ENCODE data around the gene FAM222A.

FAM222A gene

DNA sequence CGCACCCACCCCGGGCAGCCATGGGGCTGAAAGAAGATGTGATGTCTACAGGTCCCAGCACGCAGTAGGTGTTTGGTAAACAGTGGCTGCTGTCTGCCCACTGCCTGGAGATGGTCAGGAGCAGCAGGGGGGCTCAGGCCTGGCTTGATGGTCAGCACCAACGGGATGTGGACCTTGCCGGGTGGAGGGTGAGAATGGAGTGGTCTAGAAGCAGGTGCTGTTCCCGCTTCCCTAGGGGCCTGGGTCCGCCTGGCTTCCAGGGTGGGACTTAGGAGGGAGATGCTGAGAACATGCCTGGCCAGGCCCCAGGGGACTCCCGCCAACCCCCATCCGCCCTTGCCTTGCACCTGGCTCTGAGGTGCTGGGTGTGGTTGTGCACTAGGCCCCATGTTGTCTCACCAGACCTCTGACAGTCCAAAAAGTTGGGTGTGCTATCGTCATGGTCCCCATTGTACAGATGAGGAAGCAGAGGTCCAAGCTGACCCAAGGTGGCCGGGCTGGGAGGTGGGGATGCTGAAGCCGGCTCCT is 12.9 kb downstream of the FAM222A start:
- no peak for DNase-seq

DNA sequence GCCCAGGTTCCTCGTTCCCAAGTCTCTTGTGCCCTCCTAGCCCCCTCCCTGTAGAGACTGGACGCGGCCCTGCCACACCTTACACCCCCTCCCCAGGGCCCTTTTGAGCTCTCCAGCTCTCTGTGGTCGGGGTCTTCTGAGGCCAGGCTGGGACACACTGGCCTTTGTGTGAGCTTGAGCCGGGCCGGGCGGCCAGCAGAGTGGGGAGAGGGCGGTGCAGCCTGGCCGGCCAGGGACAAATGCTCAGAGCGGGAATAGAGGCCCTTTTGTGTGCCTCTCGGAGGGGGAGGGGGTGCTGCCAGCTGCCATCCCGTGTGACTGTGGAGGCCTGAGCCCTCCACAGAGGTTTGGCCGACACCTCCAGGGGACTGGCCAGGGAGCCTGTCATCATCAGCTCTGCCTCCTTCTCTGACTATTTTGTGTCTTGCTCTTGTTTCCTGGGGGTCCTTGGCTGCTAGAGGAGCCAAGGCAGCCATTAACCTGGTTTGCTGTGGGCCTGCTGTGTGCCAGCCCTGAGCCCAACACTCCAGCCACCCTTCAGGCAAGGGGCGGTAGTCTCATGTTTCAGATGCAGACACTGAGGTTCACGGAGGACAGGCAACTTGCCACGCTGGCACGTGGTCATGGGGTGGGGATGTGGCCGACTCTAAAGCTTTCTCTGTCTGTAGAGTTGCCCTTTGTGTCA is 13.6 kb downstream of the FAM222A start:
- no peak for DNase-seq

DNA sequence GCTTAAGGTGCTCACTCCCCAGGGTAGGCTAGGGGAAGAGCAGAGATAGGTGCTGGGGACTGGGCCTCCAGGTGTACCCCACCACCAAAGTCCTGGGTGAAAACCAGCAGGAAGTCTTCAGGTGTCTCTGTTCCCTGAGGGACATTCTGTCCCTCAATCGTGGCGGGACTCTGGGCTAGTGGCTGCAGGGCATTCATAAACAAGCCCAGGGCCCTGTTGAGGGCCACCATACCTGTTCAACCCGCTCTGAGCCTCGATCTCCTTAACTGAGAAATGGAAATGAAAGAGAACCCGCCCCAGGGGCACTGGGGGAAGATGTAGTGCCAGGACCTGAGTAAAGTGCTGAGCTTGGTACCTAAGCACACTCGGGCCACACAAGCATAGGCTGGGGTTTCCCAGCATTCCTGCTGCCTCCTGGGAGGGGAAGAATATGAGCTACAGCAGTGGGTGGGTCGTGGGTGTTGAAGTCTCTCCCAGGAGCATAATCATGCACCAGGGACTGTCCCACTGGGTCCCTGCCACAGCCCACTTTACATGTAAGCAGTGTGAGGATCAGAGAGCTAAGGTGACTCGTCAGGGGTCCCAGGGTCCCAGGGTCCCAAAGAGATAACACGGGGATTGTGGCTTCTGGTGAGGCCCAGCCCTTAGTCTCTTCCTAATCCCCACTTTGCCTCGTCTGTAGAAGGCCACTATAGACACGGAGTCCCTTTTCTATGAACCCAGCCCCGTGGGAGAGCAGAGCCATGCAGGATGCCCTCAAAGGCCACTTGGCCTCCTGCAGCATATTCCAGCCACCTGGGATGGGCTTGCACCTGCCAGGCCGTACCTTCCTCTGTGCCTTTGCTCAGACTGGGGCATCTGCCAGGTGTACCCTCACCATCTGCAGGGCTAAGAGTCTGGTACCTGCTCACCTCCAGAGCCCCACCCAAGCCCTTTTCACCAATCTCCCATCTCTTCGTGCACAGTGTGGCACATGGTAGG is 14.4 kb downstream of the FAM222A start:
- no peak for DNase-seq

- DNase-seq = no peak
These were observed 15.3 kb downstream of the FAM222A start for GRCh38 chr12:109728921-109729320.

DNA sequence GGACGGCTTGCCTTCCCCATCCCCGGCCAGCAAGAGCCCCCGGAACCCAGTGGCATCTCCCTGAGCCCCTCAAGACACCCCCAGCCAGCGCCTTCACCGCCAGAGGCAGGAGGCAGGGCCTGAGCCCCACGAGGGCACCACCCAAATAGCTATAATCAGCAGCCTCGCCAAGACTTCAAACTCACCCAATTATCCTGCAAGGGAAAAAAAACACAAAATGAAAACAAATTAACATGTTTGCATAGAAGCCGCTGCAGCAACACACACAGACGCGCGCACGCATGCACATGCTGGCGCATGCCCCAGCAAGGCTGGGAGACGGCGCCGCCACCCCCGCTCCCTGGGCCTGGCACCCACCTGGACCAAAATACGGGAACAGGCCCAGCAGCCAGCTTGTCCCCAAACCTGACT is 15.8 kb downstream of the FAM222A start:
- no peak for DNase-seq

- DNase-seq = no peak
These were observed 16.2 kb downstream of the FAM222A start for GRCh38 chr12:109729801-109730200.

GRCh38 chr12:109730306-109731145 is 16.9 kb downstream of the FAM222A start:
- no peak for DNase-seq

DNA sequence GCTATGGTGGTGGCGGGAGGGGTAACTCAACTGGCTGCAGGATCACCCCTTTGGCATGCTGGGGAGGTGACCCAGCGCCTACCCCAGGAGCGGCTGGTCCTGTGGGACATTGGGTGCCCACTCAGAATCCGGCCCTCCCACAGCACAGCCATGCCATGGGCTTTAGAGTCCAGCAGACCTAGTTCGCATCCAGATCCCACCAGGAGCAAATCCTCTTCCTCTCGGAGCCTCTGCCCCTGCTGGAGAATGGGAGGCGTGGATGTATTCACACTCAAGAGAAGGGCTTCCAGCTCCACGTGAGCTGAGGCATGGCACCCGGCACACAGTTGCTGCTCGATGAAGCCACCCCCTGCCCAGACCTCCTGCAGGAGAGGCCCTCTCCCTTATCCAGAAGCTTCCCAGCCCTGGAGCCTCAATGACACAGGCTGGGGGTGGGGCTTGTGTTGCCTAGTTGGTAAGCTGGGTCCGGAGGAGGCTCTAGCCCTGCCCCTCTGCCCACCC is 17.7 kb downstream of the FAM222A start:
- DNase-seq = no peak

- DNase-seq = no peak
These were observed 18.2 kb downstream of the FAM222A start for GRCh38 chr12:109731806-109732205.

GRCh38 chr12:109732321-109733305 is 19.0 kb downstream of the FAM222A start:
- DNase-seq = no peak

DNA sequence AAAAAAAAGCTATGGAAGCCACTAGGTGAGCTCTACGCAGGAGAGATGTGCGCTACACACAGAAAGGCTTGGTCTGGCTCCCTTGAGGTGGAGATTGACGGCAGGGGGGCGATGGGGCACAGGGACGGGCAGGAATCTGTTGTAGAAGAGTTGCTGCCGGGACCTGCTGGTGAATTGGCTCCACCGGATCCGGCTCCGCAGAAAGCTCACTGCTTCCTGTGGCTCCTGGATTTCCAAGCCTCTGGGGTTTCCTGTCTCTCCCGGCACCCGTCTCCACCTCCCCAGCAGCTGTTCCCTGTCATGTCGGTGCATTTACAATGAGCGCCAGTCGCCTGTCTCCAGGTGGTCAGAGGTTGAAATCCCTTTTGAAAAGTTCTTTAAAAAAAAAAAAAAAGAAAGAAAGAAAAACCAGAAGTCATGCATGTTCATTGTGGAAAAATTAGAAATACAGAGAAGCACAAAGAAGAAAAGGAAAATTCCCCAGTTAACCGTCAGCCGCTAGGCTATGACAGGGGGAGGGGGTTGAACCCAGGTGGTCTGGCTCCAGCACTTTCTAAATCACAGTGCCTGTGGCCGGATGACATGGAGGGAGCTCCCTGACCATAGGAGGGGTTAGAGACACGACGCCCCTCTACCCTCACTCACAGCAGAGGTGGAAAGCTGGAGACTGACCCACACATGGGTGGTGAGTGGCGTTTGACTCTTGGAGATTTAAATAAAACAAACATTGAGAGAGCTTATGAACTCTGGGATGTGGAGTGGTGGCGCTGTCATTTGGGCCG is 20.8 kb downstream of the FAM222A start:
- DNase-seq = no peak

DNA sequence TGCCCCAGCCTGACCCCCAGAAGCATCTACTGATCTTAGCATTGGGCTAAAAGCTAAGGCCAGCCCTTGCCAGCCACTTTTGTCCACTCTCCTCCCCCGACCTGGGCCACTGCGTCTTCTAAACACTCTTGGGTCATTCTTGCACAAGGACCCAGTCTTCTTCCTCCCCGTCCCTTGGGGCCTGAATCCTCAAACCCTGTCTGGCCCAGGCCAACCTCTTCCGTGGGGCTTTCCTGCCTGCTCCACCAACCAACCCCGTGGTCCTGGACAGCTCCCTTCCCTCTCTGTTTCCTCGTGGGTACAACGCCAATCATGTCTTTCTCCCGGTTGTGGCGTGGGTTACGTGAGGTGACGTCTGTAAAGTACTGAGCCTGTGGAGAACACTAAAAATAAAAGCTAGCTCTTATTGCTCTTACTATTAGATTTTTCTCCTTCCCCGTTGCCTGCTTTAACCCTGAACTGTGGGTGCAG is 21.5 kb downstream of the FAM222A start:
- no peak for DNase-seq

DNA sequence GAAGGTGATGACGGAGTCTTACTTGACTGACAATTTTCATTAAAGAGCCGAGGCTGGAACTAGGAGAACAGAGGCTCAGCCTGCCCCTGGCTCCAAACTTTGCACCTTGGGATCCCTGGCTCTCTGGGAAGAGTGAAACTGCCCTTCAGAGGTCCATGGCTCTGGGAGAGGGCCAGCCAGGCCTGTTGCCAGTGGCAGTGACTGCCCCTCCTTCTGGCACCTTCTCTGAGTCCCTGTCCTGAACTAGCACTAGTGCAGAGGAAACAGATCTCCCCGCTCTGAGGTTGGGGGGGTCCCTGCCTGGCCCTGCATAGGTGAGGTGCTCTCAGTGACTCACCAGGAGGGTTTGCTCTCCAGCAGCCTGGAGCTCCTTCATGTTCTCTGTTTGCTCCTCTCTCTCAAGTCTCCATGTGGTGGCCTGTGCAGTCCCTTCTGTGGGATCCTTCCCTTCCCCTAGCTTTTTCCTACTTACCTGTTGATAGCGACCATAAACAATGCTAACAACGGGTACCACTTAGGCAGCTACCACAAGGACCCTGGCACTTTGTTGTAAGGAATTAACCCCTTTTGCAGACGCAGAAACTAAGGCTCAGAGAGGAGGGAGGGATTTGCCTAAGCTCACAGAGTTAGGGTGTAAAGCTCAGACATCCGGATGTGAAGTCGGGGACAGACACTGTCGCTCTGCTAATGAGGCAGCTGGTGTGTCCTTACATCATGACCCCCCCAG is 22.4 kb downstream of the FAM222A start:
- no peak for DNase-seq

DNA sequence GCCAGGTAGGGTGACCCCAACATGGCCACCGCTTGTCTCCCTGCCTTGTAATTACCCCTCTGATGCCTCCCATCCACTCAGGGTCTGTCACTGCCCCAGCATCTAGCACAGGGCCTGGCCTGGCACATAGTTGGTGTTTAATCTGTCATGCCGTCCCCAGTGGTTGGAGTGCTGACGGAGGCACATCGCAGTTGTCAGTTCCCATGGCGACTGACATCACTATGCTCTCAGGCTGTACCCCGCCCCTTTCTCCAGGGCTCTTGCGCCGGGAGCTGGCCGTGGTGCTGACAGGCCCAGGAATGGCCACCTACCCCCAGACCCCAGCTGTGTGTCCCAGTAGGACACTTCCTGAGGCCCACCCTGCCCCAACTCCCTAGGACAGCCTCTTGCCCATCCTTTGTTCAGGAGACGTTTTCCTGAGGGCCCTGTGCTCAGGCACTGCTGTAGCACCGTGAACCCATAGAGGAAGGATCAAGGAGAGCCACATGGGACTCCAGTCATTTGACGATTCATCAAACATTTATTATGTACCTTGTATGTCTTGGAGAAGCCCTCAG is 23.0 kb downstream of the FAM222A start:
- no peak for DNase-seq

DNA sequence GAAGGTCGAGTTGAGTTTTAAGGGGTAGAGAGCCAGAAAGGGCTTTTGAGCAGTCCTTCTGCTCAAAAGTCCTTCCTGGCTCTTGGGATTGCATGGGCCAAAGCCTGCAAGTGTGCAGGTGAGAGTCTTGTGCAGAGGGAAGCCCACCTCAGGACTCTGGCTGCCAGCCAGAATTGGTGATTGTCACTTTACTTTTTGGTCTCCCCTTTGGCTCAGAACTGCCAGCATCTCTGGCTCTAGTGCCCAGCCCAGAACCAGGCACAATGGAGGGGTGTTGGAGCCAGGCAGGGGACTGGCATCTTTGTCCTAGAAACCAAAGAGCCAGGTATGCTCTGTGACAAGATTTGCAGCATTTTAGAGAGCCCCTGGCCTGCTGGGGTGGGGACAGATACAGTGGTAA is 23.5 kb downstream of the FAM222A start:
- no peak for DNase-seq

DNA sequence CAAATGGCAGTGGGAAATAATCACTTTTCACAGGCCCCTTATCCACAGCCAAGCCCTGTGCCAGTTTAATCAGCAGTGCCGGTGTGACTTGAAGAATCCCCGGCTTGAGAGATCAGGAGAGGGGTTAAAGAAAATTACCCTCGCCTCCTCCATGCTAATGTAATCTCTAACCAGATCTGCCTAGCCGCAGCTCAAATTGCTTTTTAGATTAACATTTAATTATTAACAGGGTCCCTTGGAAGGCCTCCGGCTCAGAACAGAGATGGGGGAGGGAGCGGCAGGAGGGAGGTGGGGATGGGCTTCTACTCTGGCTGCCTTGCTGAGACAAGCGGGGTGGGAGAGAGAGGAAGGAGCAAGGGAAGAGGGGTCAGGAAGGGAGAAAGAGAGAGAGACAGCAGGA is 24.0 kb downstream of the FAM222A start:
- DNase-seq = no peak

- DNase-seq = no peak
These were observed 24.6 kb downstream of the FAM222A start for GRCh38 chr12:109738209-109738608.

DNA sequence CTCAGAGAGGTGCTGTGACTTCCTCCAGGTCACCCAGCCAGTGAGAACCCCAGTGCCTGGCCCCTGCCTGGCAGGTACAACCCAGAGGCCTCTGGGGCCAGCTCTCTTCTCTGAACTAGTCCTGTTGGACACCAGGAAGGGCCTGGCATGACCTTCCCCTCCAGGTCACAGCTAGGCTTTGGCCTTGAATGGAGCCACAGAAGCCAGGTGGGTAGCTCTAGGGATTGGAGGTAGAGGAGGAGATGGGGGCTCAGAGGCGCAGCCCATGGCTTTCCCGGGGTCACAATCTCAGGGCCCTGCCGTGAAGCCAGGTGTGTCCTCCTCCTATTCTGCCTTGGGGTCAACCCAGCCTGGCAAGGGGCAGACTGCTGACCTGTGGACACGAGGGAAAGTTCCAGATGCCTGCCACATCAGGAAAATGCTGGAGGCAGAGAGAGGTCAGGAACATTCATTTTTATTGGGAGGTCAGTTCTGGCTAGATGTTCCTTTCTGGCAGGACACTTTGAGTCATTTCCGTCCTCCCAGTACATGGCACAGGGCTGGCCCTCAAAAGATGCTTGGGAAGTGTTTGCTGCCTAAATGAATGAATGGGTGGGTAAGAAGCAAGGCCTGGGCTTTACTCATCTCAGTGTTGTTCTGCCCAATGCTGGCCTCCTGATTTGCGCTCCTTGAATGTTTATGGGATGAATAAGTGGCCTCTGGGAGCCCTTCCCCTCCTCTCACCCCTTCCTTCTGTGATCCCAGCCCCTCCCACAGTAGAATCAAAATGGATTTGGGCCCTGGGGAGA is 25.4 kb downstream of the FAM222A start:
- DNase-seq = no peak

Data from activated CD4-positive, alpha-beta T cell treated with anti-CD3 and anti-CD28 coated beads for 1 hour (primary cell).